Left colon (tissue), 2 donors: ENCODE data around the gene LDLRAD4. TPM values are rescaled to one million over a fixed set of nuclear protein-coding genes. Genes with fewer than 3 reads are reported as not detected.
"Not testable (repeated sequence)": the region's sequence is repeated elsewhere in the genome, so short reads cannot be mapped to it uniquely, and the experiment has no call there.

ENCODE experiments used
- ATAC-seq: fragments of 200-7000 bp; cut with Tn5 transposase; one replicate; pipeline ENCODE4 v1.9.1; 2020; ENCODE audit warnings: mild to moderate bottlenecking, moderate library complexity
- DNase-seq, 2 donors: peaks; one replicate each; pipeline ENCODE4 v3.0.0-alpha.2; 2020
- intact Hi-C, 2 donors: fragments of 100-400 bp; cut with DNase I in 1 of 2; cut with micrococcal nuclease in 1 of 2; formaldehyde crosslinking; loops; one replicate each; pipeline versions ENCODE4 v1.11.2 to v1.14.0; 2022; cut with DNase I, micrococcal nuclease
- total RNA-seq, 2 donors: library from RNA; stranded (reverse); fragmentation: NEBNext Ultra II Directional; extraction: Animal tissue kit (Norgen Biotek cat#: 25700); gene quantifications; one replicate each; pipeline ENCODE4 v1.2.1, GENCODE V29; 2021
- donor health status: DM: no; HTN: no; CAD: no.
- donor health status: DM: yes; HTN: yes; CAD: no.

Gene LDLRAD4
- total RNA-seq, 2 donors from 2014 or later = 33.6 to 49.0 TPM

DNA sequence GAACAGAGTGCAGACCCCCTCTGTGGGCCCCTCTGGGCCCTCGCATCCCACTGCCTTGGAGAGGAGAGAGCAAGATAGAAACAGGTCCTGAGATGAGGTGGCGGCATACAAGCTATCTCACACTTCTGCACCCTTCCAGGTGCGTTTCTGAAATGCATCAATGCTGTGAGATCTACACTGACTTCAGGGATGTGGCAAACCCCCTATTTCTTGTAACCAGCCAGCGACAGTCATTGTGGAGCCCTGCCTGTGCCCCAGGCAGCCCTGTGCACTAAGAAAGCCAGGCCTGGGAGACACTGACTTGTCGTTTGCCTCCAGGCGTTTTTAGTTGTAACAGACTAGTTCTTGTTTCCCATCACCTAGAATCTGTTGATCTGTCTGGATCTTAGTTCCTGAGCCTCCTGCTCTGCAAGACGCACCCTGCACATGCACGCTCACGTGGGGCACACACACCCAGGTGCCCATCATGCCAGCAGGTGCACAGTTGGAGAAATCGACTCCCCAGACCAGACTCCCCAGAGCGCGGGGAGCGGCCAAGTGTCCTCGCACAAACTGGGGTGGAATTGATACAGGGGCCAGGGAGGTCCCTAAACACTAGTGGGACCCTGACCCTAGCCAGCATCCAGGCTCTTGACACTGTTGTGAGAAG, 269.8 kb downstream of the LDLRAD4 start:
- DNase-seq (no peak), ATAC-seq (no peak)
- intact Hi-C loops = no loop called here

DNA sequence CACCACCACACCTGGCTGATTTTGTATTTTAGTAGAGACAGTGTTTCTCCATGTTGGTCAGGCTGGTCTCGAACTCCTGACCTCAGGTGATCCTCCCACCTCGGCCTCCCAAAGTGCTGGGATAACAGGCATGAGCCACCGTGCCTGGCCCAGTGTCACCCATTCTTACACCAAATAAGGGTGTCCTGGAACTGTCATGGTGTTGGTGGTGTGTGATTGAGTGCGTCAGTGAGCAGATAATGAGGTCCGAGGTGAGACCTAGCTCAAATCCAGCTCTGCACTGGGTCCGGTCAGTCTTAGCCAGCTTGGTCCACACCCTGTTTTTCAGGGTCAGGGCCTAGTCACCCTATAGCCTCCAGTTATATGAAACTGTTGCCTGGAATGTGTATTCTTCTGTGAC, 270.7 kb downstream of the LDLRAD4 start:
- DNase-seq, intact Hi-C loops, ATAC-seq: not testable (repeated sequence)

- intact Hi-C loops = no loop called here
- DNase-seq = no peak
- ATAC-seq = no peak
Observed at GRCh38 chr18:13491138-13491537, 272.6 kb downstream of the LDLRAD4 start.

GRCh38 chr18:13492314-13492713, 273.8 kb downstream of the LDLRAD4 start:
- DNase-seq (no peak), ATAC-seq (no peak)
- intact Hi-C loops = no loop called here

- DNase-seq = no peak
- intact Hi-C loops = no loop called here
- ATAC-seq = no peak
Observed at GRCh38 chr18:13493079-13493478, 274.5 kb downstream of the LDLRAD4 start.

DNA sequence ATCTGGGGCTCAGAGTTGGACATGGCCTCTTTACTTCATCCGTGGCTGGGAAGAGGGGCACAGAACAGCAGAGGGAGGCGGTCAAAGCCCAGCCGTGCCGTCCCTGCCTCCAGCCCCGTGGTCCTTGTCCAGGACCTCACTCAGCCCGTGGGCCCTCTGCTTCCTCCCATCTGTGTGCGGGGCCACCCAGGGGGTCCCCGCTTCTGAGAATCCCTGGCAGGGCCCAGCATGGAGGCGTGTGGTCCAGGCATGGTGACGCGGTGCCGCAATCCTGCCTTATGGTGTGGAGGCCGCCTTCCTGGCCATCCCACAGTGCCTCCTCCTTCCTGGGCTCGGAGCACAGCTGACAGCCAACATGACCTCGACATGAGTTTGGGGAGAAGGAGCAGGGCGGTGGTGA, 275.2 kb downstream of the LDLRAD4 start:
- ATAC-seq (no peak), DNase-seq (no peak)
- intact Hi-C loops = no loop called here

DNA sequence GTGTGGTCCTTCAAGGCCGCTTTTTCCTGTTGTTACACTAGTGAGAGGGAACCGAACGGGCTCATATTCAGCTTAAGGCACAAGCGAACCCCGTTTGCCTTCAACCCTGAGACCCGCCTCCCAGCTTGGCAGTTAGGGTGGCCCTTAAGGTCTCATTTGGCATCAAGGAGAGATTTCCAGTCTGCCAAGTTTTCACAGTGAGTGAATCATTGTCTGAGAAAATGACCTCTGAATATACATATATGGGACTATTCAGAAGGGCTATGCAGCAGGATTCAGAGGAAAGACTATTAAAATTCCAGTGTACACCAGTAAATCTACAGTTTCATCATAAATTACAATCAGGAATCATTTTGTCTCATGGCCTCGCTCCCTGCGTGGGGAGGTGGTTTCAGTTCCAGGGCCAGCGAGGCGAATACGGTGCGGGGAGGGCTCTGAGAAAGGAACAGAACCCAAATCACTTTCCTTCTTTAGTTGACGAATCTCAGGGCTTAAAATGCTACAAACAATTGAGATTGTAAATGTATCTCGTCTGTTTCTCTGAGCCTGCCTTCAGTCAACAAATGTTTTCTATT, 276.4 kb downstream of the LDLRAD4 start:
- intact Hi-C loops = no loop called here
- ATAC-seq (peak; percentile 47), DNase-seq (no peak)

DNA sequence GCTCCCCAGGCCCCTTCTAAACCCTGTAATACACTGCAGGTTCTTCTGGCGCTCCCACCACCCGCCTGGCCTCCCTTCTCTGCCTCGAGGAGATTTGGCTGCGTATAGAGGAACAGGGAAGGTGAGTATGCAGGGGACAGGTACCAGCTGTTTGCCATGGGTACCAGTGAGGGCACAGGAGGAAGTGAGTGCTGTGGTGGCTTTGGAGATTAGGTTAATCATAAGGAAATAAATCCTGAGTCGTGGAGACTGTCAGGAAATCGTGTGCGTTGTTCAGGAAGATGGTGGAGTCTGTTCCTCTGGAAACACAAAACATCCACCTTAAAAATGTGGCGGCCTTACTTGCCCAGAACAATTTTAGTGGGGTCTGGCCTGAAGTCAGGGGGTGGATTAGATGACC, 277.4 kb downstream of the LDLRAD4 start:
- no peak for ATAC-seq
- no peak for DNase-seq
- intact Hi-C loops = no loop called here

GRCh38 chr18:13496691-13497281, 278.2 kb downstream of the LDLRAD4 start:
- ATAC-seq = no peak
- intact Hi-C loops = no loop called here
- DNase-seq = no peak

GRCh38 chr18:13499803-13500202, 281.2 kb downstream of the LDLRAD4 start:
- ATAC-seq = no peak
- DNase-seq = no peak
- intact Hi-C loops = no loop called here

DNA sequence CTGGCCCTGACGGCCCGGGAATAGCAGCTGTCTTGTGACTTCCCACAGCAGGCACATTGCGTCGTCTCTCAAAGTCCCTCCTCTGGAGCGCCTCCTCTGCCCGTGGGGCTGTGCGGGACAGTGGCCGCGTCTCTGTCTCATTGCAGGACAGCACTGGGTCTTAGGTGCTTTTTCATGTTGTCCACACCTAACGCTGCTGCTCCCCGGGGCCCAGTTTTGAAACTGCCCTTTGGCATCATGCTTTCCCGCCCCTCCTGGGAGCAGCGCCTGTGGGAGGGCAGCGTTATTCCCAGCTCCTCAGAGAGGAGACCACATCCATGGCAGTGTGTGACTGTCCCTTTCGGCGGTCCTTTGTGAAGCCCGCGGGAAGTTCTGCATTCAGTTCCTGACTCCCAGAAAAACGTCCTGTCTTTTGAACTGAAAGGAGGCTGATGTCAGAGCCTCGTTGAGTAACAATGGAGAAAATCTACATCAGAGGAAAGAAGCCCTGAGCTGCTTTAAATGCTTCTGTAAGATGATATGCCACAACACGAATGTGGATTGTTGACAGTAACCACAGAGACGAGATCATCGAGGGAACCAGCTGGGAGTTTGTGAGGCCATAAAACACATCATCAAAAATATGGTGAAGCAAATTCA, 281.8 kb downstream of the LDLRAD4 start:
- intact Hi-C loops = no loop called here
- DNase-seq = no peak
- no peak for ATAC-seq

GRCh38 chr18:13500869-13501542, 282.4 kb downstream of the LDLRAD4 start:
- ATAC-seq = peak; percentile 49
- intact Hi-C loops = no loop called here
- DNase-seq = peak in 1 of 2 donors; percentile 16

- DNase-seq (no peak), ATAC-seq (no peak)
- intact Hi-C loops = no loop called here
Observed at GRCh38 chr18:13501543-13501887, 283.0 kb downstream of the LDLRAD4 start.

GRCh38 chr18:13501891-13502290, 283.3 kb downstream of the LDLRAD4 start:
- DNase-seq (no peak), ATAC-seq (no peak)
- intact Hi-C loops = no loop called here

- ATAC-seq (no peak), DNase-seq (no peak)
- intact Hi-C loops = no loop called here
Observed at GRCh38 chr18:13502585-13502984, 284.0 kb downstream of the LDLRAD4 start.

DNA sequence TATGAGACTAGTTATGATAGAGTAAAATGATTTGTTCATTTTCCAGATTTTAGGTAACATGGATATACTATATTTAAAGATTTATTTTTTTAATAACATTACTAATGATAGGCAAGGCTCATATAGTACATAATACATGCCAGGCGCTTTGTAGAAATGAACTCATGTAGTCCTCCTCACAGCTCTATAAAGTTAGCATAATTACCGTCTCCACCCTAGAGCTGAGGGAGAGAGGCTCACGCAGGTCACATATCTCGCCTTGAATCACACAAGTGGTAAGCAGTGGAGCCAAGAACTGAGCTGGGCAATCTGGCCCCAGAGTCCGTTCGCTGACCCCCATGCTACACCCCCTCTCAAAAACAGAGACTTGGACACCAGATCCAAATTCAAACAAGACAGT, 285.3 kb downstream of the LDLRAD4 start:
- ATAC-seq (peak; percentile 94), DNase-seq (no peak)
- intact Hi-C loops = no loop called here

DNA sequence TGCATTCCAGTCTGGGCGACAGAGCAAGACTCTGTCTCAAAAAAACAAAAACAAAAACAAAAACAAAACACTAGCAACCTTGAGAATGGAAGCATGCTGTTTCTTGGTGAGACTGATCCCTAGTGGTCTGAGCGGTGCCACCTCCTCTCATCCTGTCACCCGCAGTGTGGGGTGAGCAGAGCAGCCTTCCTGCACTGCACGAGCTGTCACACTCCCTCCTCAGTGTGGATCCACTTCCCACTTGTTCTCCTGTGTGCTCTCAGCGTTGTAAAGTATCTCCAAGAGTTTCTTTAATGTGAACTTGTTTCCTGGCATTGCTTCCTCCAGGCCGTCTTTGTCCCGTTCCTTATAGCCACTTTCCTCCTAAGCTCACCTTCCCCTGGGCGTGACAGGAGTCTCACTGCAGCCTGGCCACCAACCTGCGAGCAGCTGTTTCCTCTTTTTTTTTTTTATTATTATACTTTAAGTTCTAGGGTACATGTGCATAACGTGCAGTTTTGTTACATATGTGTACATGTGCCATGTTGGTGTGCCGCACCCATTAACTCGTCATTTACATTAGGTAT, 287.3 kb downstream of the LDLRAD4 start:
- ATAC-seq (peak; percentile 45), DNase-seq (no peak)
- intact Hi-C loops = no loop called here

DNA sequence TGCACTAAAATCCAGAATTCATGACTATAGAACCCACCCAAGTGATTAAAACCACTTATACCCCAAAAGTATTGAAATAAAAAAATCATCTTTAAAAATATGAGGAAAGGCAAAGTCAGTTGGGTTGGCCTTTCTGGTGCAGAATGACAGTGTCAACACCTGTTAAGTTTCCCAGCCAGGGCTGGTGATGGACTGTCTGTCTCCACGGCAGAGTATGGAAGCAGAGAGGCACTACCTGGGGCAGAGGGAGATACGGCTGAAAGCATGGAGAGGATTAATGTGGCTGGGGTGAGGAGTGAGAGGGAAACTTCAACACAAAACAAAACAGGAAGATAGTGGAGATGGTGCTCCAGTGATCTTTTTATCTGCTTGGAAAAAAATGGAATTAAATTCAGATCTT, 292.0 kb downstream of the LDLRAD4 start:
- DNase-seq (no peak), ATAC-seq (no peak)
- intact Hi-C loops = no loop called here

GRCh38 chr18:13511961-13512577, 293.5 kb downstream of the LDLRAD4 start:
- no peak for DNase-seq
- ATAC-seq = no peak
- intact Hi-C loops = no loop called here
